ENCODE data around the gene LNX1. TPM values are rescaled to one million over a fixed set of nuclear protein-coding genes. Genes with fewer than 3 reads are reported as not detected.

LNX1 gene
- total RNA-seq, 4 donors from 2014 or later: 5.8 to 14.7 (median 8.4) TPM

- Histone ChIP-seq H3K4me1 (no peaks in the 10 kb centered on the region), H3K27me3 (no peaks in the 10 kb centered on the region), H3K9me3 (no peaks in the 10 kb centered on the region), H3K36me3 (no peaks in the 10 kb centered on the region), H3K27ac (replicated peaks in 1 of 4) (no peak overlapping the region), H3K4me3 (no peak overlapping the region)
- TF ChIP-seq POLR2AphosphoS5 (IDR thresholded peaks at IDR 0.05): no peak
- no peak for TF ChIP-seq EP300 (IDR thresholded peaks at IDR 0.05)
- TF ChIP-seq POLR2A (IDR thresholded peaks at IDR 0.05; ENCODE audit: low read depth): no peak
- TF ChIP-seq CTCF (IDR thresholded peaks at IDR 0.05): no peak
- no peak for DNase-seq (ENCODE audit: extremely low spot score)
- intact Hi-C loops (cut with DNase I): no loop called here
- 72% methylated on average over 3 of the region's 4 CpGs for WGBS
Observed at GRCh38 chr4:53575552-53575951, 15.7 kb downstream of the LNX1 start.

- DNase-seq (ENCODE audit: extremely low spot score): no peak
Observed at GRCh38 chr4:53574528-53574927, 16.8 kb downstream of the LNX1 start.

GRCh38 chr4:53573696-53574095 lies 17.6 kb downstream of the LNX1 start:
- no peak for DNase-seq (ENCODE audit: extremely low spot score)
- WGBS: 80% methylated on average over 1 of the region's 3 CpGs
- no peaks in the 10 kb centered on the region for H3K9me3 ChIP-seq
- H3K36me3 ChIP-seq: no peaks in the 10 kb centered on the region
- intact Hi-C loops (cut with DNase I): no loop called here
- no peak overlapping the region for H3K4me3 ChIP-seq
- H3K4me1 ChIP-seq: no peaks in the 10 kb centered on the region
- no peak overlapping the region for H3K27ac ChIP-seq (replicated peaks in 1 of 4)
- TF ChIP-seq EP300 (IDR thresholded peaks at IDR 0.05) (no peak), POLR2A (IDR thresholded peaks at IDR 0.05; ENCODE audit: low read depth) (no peak), CTCF (IDR thresholded peaks at IDR 0.05) (no peak), POLR2AphosphoS5 (IDR thresholded peaks at IDR 0.05) (no peak)
- no peaks in the 10 kb centered on the region for H3K27me3 ChIP-seq

More at GRCh38 chr4:53574528-53574927, 16.8 kb downstream of the LNX1 start:
- H3K27ac ChIP-seq (replicated peaks in 1 of 4): no peak overlapping the region
- H3K27me3 ChIP-seq: no peaks in the 10 kb centered on the region
- TF ChIP-seq POLR2A (IDR thresholded peaks at IDR 0.05; ENCODE audit: low read depth) (no peak), CTCF (IDR thresholded peaks at IDR 0.05) (no peak), EP300 (IDR thresholded peaks at IDR 0.05) (no peak), POLR2AphosphoS5 (IDR thresholded peaks at IDR 0.05) (no peak)
- H3K9me3 ChIP-seq: no peaks in the 10 kb centered on the region
- no peak overlapping the region for H3K4me3 ChIP-seq
- no peaks in the 10 kb centered on the region for H3K4me1 ChIP-seq
- intact Hi-C loops (cut with DNase I): no loop called here
- no peaks in the 10 kb centered on the region for H3K36me3 ChIP-seq
- 94% methylated on average over 1 of the region's 1 CpG for WGBS

GRCh38 chr4:53572600-53572994 lies 18.7 kb downstream of the LNX1 start:
- H3K27me3 ChIP-seq: no peaks in the 10 kb centered on the region
- no peak for DNase-seq (ENCODE audit: extremely low spot score)
- H3K36me3 ChIP-seq: no peaks in the 10 kb centered on the region
- WGBS: 63% methylated on average over 2 of the region's 2 CpGs
- no peaks in the 10 kb centered on the region for H3K4me1 ChIP-seq
- TF ChIP-seq EP300 (IDR thresholded peaks at IDR 0.05) (no peak), POLR2A (IDR thresholded peaks at IDR 0.05; ENCODE audit: low read depth) (no peak)
- H3K4me3 ChIP-seq: no peak overlapping the region
- H3K27ac ChIP-seq (replicated peaks in 1 of 4): no peak overlapping the region
- intact Hi-C loops (cut with DNase I): no loop called here
- no peaks in the 10 kb centered on the region for H3K9me3 ChIP-seq

- DNase-seq (ENCODE audit: extremely low spot score): no peak
- Histone ChIP-seq H3K36me3 (no peaks in the 10 kb centered on the region), H3K4me1 (no peaks in the 10 kb centered on the region), H3K27me3 (no peaks in the 10 kb centered on the region), H3K9me3 (no peaks in the 10 kb centered on the region), H3K27ac (replicated peaks in 1 of 4) (no peak overlapping the region), H3K4me3 (no peak overlapping the region)
- intact Hi-C loops (cut with DNase I): no loop called here
- 92% methylated on average over 5 of the region's 5 CpGs for WGBS
- TF ChIP-seq POLR2AphosphoS5 (IDR thresholded peaks at IDR 0.05) (no peak), CTCF (IDR thresholded peaks at IDR 0.05) (no peak), EP300 (IDR thresholded peaks at IDR 0.05) (no peak), POLR2A (IDR thresholded peaks at IDR 0.05; ENCODE audit: low read depth) (no peak)
Observed at GRCh38 chr4:53571936-53572599, 19.2 kb downstream of the LNX1 start.

Measured in esophagus muscularis mucosa (tissue), 4 donors.